HCT116 (cell line): ENCODE measurements around the gene HACE1. TPM values are rescaled to one million over a fixed set of nuclear protein-coding genes. Genes with fewer than 3 reads are reported as not detected.

Experiments
- ATAC-seq: fragments of 200-7000 bp; cut with Tn5 transposase; 2 replicates; pipeline ENCODE4 v1.9.1; 2020; ENCODE audit warnings: mild to moderate bottlenecking, moderate library complexity
- BruUV-seq: library from RNA; stranded (reverse); fragments of 400-500 nt; replicated peaks from 2 replicates; lab custom pipeline; 2021; lab: Mats Ljungman, UMichigan
- CTCF ChIA-PET: fragments of 300-600 bp; sonication (Branson Sonifier 250); formaldehyde crosslinking; loops from one replicate; lab custom pipeline; 2021; ENCODE audit warnings: antibody characterized with exemption; lab: Charles Lee
- POLR2A ChIA-PET: fragments of 300-600, 350-600 bp; sonication (Branson Sonifier 250); formaldehyde crosslinking; loops from one replicate; lab custom pipeline; 2021; ENCODE audit warnings: antibody characterized with exemption; lab: Charles Lee
- RAD21 ChIA-PET, 2 experiments: fragments of 300-600 bp; sonication (Branson Sonifier 250); formaldehyde crosslinking; loops; one replicate each; lab custom pipeline; 2023; ENCODE audit warnings: low total read pairs in 2 of 2; ENCODE audit not compliant: uncharacterized antibody in 2 of 2, unreplicated experiment in 2 of 2, low non-redundant PET in 1 of 2; lab: Charles Lee
- DNase-seq: peaks from one replicate; pipeline ENCODE4 v3.0.0-alpha.2; 2010; ENCODE audit warnings: low read depth, low spot score
- H2AFZ ChIP-seq: fragments of 200-600 bp; shearing (Covaris generic), sonication (generic); 2 replicates; pipeline ENCODE4 v1.6.1; 2017; ENCODE audit warnings: low read depth, mixed run types, mixed read lengths, antibody characterized with exemption, low read length; ENCODE audit not compliant: poor library complexity, severe bottlenecking
- H3K27ac ChIP-seq: 2 replicates; pipeline ENCODE4 v1.5.1; 2012; ENCODE audit warnings: low read depth, low read length
- H3K27me3 ChIP-seq: fragments of 200-600 bp; sonication (generic); 2 replicates; pipeline ENCODE4 v1.6.1; 2016; ENCODE audit warnings: mixed run types, low read length, mixed read lengths; ENCODE audit not compliant: insufficient read depth
- H3K36me3 ChIP-seq, 2 experiments: fragments of 200-500 bp in 1 of 2; fragments of 200-600 bp in 1 of 2; sonication (Bioruptor generic) in 1 of 2; sonication (generic) in 1 of 2; 2 replicates each; pipeline versions ENCODE4 v1.5.1 to v1.6.1; 2014 to 2016; ENCODE audit warnings: low read length in 2 of 2, inconsistent platforms in 1 of 2, mixed read lengths in 1 of 2, mixed run types in 1 of 2; ENCODE audit not compliant: insufficient read depth in 2 of 2, control insufficient read depth in 1 of 2
- H3K4me1 ChIP-seq, 2 experiments: fragments of 200-600 bp in 1 of 2; sonication (generic) in 1 of 2; 2 replicates each; pipeline versions ENCODE4 v1.5.1 to v1.6.1; 2012 to 2017; ENCODE audit warnings: low read length in 2 of 2, inconsistent platforms in 1 of 2, mild to moderate bottlenecking in 1 of 2, mixed read lengths in 1 of 2, mixed run types in 1 of 2, moderate library complexity in 1 of 2; ENCODE audit not compliant: insufficient read depth in 2 of 2, control insufficient read depth in 1 of 2
- H3K4me2 ChIP-seq: fragments of 200-600 bp; sonication (generic); 2 replicates; pipeline ENCODE4 v1.6.1; 2017; ENCODE audit warnings: mixed run types, low read length, mixed read lengths
- H3K4me3 ChIP-seq, 2 experiments: fragments of 200-600 bp in 1 of 2; sonication (generic) in 1 of 2; replicated peaks in 1 of 2; 2 replicates each; pipeline ENCODE4 v1.5.1; 2011 to 2016; ENCODE audit warnings: low read length in 2 of 2, control low read depth in 1 of 2, low read depth in 1 of 2, mild to moderate bottlenecking in 1 of 2, mixed read lengths in 1 of 2, mixed run types in 1 of 2
- H3K79me2 ChIP-seq: fragments of 200-600 bp; sonication (generic); 2 replicates; pipeline ENCODE4 v1.6.1; 2017; ENCODE audit warnings: mild to moderate bottlenecking, mixed run types, low read length, moderate library complexity, mixed read lengths; ENCODE audit not compliant: insufficient read depth
- H3K9ac ChIP-seq: fragments of 200-600 bp; sonication (generic); 2 replicates; pipeline ENCODE4 v1.6.1; 2016; ENCODE audit warnings: low read length, mixed read lengths
- H3K9me2 ChIP-seq: fragments of 200-600 bp; sonication (generic), shearing (Covaris generic); 2 replicates; pipeline ENCODE4 v1.6.1; 2017; ENCODE audit warnings: mixed run types, mild to moderate bottlenecking, moderate library complexity; ENCODE audit not compliant: insufficient read depth
- H3K9me3 ChIP-seq, 2 experiments: fragments of 200-500 bp in 1 of 2; fragments of 200-600 bp in 1 of 2; sonication (Bioruptor generic) in 1 of 2; sonication (generic) in 1 of 2; 2 replicates each; pipeline ENCODE4 v1.6.1; 2014 to 2017; ENCODE audit warnings: low read length in 2 of 2, mixed read lengths in 2 of 2, inconsistent platforms in 1 of 2, low read depth in 1 of 2, mild to moderate bottlenecking in 1 of 2, mixed run types in 1 of 2, moderate library complexity in 1 of 2; ENCODE audit not compliant: control insufficient read depth in 1 of 2, insufficient read depth in 1 of 2
- H4K20me1 ChIP-seq: fragments of 200-600 bp; sonication (generic), shearing (Covaris generic); 2 replicates; pipeline ENCODE4 v1.6.1; 2017; ENCODE audit warnings: mixed run types, mild to moderate bottlenecking, moderate library complexity; ENCODE audit not compliant: insufficient read depth
- ATF3 ChIP-seq: IDR thresholded peaks from 2 replicates; pipeline ENCODE4 v1.6.1; 2012
- CEBPB ChIP-seq: IDR thresholded peaks from 2 replicates; pipeline ENCODE4 v1.6.1; 2012; ENCODE audit warnings: low read depth
- ELF1 ChIP-seq: IDR thresholded peaks from 2 replicates; pipeline ENCODE4 v1.6.1; 2012; ENCODE audit warnings: low read depth, borderline replicate concordance
- EZH2 ChIP-seq: fragments of 200-600 bp; sonication (generic); IDR thresholded peaks from 2 replicates; pipeline ENCODE4 v1.6.1; 2017; ENCODE audit warnings: antibody characterized with exemption, mixed run types
- EZH2phosphoT487 ChIP-seq: fragments of 200-600 bp; IDR thresholded peaks from 2 replicates; pipeline ENCODE4 v1.6.1; 2018; ENCODE audit warnings: antibody characterized with exemption, borderline replicate concordance
- FOSL1 ChIP-seq: IDR thresholded peaks from 2 replicates; pipeline ENCODE4 v1.6.1; 2012; ENCODE audit warnings: low read depth
- MAX ChIP-seq: IDR thresholded peaks from 2 replicates; pipeline ENCODE4 v1.6.1; 2012
- POLR2AphosphoS5 ChIP-seq: IDR thresholded peaks from 2 replicates; pipeline ENCODE4 v1.6.1; 2011; ENCODE audit warnings: mild to moderate bottlenecking, low read depth, low read length, moderate library complexity
- SIN3A ChIP-seq: IDR thresholded peaks from 2 replicates; pipeline ENCODE4 v1.6.1; 2012; ENCODE audit warnings: low read depth
- SRF ChIP-seq: IDR thresholded peaks from 2 replicates; pipeline ENCODE4 v1.6.1; 2012; ENCODE audit warnings: low read depth
- YY1 ChIP-seq: IDR thresholded peaks from 2 replicates; pipeline ENCODE4 v1.6.1; 2011; ENCODE audit warnings: low read length, low read depth, moderate library complexity, mild to moderate bottlenecking; ENCODE audit not compliant: insufficient replicate concordance; ENCODE audit errors: extremely low read depth
- intact Hi-C: fragments of 100-400 bp; cut with micrococcal nuclease; formaldehyde crosslinking; loops from 2 replicates; pipeline ENCODE4 v1.10.0; 2022
- total RNA-seq: library from RNA; stranded (reverse); gene quantifications from one replicate; pipeline ENCODE4 v1.2.1, GENCODE V29; 2021; ENCODE audit not compliant: unreplicated experiment
- TF ChIP-seq, protein P1 (sequence below): IDR thresholded peaks from 2 replicates; pipeline ENCODE4 v1.6.1; 2012; ENCODE audit warnings: low read depth
- TF ChIP-seq, protein P2 (sequence below), 3 experiments: fragments of 200-600 bp in 1 of 3; sonication (generic) in 1 of 3; IDR thresholded peaks in 2 of 3; conservative IDR thresholded peaks in 1 of 3; 2 replicates each; pipeline ENCODE4 v1.5.1; 2012 to 2017; ENCODE audit warnings: low read depth in 2 of 3, low read length in 2 of 3, antibody characterized with exemption in 1 of 3, borderline replicate concordance in 1 of 3, control low read depth in 1 of 3, mild to moderate bottlenecking in 1 of 3, mixed read lengths in 1 of 3, mixed run types in 1 of 3, moderate library complexity in 1 of 3; ENCODE audit not compliant: insufficient read depth in 1 of 3

The HACE1 gene
- total RNA-seq, 1 experiment from 2014 or later: 10.9 TPM

GRCh38 chr6:104813552-104813951, 46.2 kb downstream of the HACE1 start:
- H3K27me3 ChIP-seq: no peaks in the 10 kb centered on the region
- TF ChIP-seq ELF1 (no peak), MAX (no peak), SIN3A (no peak), SRF (no peak), ATF3 (no peak), POLR2AphosphoS5 (no peak), YY1 (no peak), EZH2phosphoT487 (no peak), FOSL1 (no peak), EZH2 (no peak), CEBPB (no peak)
- TF ChIP-seq, protein P1, sequence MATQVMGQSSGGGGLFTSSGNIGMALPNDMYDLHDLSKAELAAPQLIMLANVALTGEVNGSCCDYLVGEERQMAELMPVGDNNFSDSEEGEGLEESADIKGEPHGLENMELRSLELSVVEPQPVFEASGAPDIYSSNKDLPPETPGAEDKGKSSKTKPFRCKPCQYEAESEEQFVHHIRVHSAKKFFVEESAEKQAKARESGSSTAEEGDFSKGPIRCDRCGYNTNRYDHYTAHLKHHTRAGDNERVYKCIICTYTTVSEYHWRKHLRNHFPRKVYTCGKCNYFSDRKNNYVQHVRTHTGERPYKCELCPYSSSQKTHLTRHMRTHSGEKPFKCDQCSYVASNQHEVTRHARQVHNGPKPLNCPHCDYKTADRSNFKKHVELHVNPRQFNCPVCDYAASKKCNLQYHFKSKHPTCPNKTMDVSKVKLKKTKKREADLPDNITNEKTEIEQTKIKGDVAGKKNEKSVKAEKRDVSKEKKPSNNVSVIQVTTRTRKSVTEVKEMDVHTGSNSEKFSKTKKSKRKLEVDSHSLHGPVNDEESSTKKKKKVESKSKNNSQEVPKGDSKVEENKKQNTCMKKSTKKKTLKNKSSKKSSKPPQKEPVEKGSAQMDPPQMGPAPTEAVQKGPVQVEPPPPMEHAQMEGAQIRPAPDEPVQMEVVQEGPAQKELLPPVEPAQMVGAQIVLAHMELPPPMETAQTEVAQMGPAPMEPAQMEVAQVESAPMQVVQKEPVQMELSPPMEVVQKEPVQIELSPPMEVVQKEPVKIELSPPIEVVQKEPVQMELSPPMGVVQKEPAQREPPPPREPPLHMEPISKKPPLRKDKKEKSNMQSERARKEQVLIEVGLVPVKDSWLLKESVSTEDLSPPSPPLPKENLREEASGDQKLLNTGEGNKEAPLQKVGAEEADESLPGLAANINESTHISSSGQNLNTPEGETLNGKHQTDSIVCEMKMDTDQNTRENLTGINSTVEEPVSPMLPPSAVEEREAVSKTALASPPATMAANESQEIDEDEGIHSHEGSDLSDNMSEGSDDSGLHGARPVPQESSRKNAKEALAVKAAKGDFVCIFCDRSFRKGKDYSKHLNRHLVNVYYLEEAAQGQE: no peak
- TF ChIP-seq, protein P2, sequence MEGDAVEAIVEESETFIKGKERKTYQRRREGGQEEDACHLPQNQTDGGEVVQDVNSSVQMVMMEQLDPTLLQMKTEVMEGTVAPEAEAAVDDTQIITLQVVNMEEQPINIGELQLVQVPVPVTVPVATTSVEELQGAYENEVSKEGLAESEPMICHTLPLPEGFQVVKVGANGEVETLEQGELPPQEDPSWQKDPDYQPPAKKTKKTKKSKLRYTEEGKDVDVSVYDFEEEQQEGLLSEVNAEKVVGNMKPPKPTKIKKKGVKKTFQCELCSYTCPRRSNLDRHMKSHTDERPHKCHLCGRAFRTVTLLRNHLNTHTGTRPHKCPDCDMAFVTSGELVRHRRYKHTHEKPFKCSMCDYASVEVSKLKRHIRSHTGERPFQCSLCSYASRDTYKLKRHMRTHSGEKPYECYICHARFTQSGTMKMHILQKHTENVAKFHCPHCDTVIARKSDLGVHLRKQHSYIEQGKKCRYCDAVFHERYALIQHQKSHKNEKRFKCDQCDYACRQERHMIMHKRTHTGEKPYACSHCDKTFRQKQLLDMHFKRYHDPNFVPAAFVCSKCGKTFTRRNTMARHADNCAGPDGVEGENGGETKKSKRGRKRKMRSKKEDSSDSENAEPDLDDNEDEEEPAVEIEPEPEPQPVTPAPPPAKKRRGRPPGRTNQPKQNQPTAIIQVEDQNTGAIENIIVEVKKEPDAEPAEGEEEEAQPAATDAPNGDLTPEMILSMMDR (IDR thresholded peaks at IDR 0.05 in 2 of 3, conservative IDR thresholded peaks at IDR 0.05 in 1 of 3; ENCODE audit: borderline replicate concordance in 1 of 3, insufficient read depth in 1 of 3, low read depth in 2 of 3, low read length in 2 of 3): no peak
- TF ChIP-seq, all 23 proteins: peak for 0
- ChIA-PET POLR2A (no interaction called here), CTCF (no interaction called here), RAD21 (no interaction called here)
- no peaks in the 10 kb centered on the region for H3K9me2 ChIP-seq
- no peak overlapping the region for H2AFZ ChIP-seq
- no peak overlapping the region for H3K9ac ChIP-seq
- no TSS peak for BruUV-seq
- no peaks in the 10 kb centered on the region for H3K9me3 ChIP-seq
- no peaks in the 10 kb centered on the region for H3K36me3 ChIP-seq
- no peak for DNase-seq
- H3K79me2 ChIP-seq: no peaks in the 10 kb centered on the region
- H3K4me1 ChIP-seq: no peaks in the 10 kb centered on the region
- no peak for ATAC-seq
- no peaks in the 10 kb centered on the region; the same call in 1 of the 2 replicates for H4K20me1 ChIP-seq
- no peak overlapping the region for H3K27ac ChIP-seq
- intact Hi-C loops: no loop called here
- H3K4me2 ChIP-seq: no peak overlapping the region
- no peak overlapping the region for H3K4me3 ChIP-seq
